GM12865 (cell line): ENCODE results near the gene SLC17A1.
"Not testable (repeated sequence)": the region's sequence is repeated elsewhere in the genome, so short reads cannot be mapped to it uniquely, and the experiment has no call there.

Experiments used
- DNase-seq: peaks from one replicate; pipeline ENCODE4 v3.0.0; 2010; ENCODE audit warnings: low read depth
- H3K4me3 ChIP-seq: 2 replicates; pipeline ENCODE4 v1.5.1; 2011; ENCODE audit warnings: mild to moderate bottlenecking, low read depth, low read length, control low read depth
- CTCF ChIP-seq: IDR thresholded peaks from 2 replicates; pipeline ENCODE4 v1.5.1; 2011; ENCODE audit warnings: low read length, control low read depth, low read depth, inconsistent platforms; ENCODE audit not compliant: insufficient read depth; ENCODE audit errors: missing control alignments

Gene SLC17A1

DNA sequence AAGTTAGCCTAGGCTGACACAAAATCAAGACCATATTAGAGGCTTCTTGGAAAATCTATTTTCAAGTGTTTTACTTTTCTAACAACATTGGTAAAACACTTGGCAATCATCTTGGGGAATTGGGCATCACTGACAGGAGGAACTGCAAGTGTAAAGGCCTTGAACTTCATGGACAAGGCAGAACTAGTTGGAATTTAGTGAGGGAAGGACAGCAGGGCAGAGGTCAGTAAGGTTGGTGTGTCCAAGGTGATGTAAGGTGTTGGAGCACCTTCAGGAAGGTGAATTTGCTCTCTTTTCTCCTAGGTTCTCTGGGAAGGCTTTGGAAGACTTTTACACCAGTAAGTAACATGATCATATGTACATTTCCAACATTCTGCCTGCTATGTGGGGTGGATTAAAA lies 78.8 kb downstream of the SLC17A1 start:
- no peak for TF ChIP-seq CTCF
- H3K4me3 ChIP-seq, result no peak overlapping the region
- no peak for DNase-seq

DNA sequence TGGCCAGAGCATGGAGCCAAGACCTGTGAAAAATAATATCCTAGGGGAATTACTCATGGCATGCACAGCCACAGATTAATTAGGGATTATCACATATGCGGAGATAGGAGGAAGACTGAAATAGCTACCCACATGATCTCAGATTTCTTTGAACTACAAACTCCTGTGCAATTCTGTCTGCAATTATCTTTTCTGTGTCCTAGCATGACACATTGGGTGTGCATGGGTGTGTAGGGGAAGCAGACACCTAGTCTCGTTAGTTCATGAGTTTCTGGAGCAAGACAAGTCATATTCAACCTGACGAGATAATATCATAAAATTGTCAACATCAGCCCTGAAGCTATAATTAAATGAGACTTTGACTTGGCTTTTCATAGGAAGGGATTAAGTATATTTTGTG lies 80.9 kb downstream of the SLC17A1 start:
- DNase-seq, result no peak
- no peak for TF ChIP-seq CTCF
- H3K4me3 ChIP-seq, result no peak overlapping the region

DNA sequence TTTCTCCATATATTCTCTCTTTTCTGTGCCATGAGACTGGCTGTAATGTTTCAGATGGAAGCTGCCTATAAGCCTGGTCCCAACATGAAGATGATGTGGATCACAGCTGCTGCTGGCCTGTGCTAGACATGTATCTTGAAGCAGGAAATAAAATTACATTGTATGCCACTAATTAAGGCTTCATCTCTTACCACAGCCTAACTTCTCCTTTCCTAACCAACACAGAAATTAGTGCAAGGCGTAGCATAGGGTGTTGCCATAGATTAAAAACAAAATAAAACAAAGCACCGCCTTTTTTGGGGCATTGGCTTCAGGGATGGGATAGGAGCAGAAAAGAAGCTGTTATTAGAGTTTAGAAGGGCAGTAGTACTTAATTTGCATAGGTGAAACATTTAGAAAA lies 82.0 kb downstream of the SLC17A1 start:
- H3K4me3 ChIP-seq, result no peak overlapping the region
- no peak for DNase-seq
- no peak for TF ChIP-seq CTCF

GRCh38 chr6:25748601-25749517 lies 83.0 kb downstream of the SLC17A1 start:
- H3K4me3 ChIP-seq, DNase-seq: not testable (repeated sequence)

GRCh38 chr6:25748049-25748448 lies 83.8 kb downstream of the SLC17A1 start:
- DNase-seq, result no peak
- H3K4me3 ChIP-seq, result no peak overlapping the region
- no peak for TF ChIP-seq CTCF

DNA sequence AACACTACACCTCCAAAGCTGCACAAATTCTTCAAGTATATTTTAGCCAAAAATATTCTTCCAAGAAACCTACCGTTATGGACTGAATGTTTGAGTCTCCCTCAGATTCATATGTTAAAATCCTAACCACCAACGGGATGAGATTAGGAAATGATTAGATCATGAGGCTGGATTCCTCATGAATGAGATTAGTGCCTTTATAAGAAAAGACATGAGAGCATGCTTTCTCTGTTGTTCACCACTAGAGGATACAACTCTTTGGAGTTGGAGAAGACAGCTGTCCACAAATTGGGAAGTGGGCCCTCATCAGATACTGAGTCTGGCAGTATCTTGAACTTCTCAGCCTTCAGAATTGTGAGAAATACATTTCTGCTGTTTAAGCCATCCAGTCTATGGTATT lies 84.4 kb downstream of the SLC17A1 start:
- no peak overlapping the region for H3K4me3 ChIP-seq
- DNase-seq, result no peak
- TF ChIP-seq CTCF, result no peak

DNA sequence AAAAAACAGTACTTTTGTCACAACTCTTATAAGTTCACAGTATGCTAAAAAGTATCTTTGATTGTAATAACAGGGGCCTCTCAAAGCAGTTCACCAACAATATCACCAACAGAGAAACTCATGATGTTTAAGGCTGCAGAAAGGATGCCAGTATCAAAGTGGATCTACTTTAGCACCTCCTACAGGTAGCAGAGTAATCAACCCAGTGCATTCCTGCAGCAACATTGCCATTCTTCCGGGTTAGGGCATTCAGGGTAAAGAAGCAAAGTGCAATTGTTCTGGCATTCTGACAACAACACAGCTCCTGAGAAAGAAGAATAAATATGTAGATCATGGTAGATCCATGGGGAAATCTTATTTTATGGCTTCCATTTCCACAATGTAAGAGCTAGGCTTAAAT lies 84.9 kb downstream of the SLC17A1 start:
- no peak overlapping the region for H3K4me3 ChIP-seq
- no peak for TF ChIP-seq CTCF
- DNase-seq, result no peak
